ENCODE measurements around the gene MBP. TPM values are rescaled to one million over a fixed set of nuclear protein-coding genes. Genes with fewer than 3 reads are reported as not detected.

The MBP gene
- total and polyA plus RNA-seq, 2 experiments from 2014 or later, result 18.4 to 22.9 TPM

DNA sequence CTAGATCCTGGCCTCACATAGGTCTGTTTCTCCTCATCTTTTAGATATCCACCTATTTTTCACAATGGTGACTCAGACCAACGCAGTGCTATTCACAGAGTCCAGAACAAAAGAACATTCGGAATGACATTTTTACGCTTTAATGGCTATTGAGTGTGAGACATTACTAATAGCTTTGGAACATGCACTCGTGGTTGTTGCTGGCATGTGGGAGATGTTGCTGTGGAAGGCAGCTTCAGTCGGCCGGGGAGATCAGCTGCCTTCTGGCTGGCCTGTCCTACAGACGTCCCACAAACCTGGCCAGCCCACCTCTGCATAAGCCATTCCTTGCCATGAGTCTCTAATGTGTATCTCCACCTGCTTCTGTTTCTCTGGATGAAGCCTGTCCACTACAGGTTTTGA lies 3.4 kb downstream of the MBP start (continued):
- TF ChIP-seq, protein P1, sequence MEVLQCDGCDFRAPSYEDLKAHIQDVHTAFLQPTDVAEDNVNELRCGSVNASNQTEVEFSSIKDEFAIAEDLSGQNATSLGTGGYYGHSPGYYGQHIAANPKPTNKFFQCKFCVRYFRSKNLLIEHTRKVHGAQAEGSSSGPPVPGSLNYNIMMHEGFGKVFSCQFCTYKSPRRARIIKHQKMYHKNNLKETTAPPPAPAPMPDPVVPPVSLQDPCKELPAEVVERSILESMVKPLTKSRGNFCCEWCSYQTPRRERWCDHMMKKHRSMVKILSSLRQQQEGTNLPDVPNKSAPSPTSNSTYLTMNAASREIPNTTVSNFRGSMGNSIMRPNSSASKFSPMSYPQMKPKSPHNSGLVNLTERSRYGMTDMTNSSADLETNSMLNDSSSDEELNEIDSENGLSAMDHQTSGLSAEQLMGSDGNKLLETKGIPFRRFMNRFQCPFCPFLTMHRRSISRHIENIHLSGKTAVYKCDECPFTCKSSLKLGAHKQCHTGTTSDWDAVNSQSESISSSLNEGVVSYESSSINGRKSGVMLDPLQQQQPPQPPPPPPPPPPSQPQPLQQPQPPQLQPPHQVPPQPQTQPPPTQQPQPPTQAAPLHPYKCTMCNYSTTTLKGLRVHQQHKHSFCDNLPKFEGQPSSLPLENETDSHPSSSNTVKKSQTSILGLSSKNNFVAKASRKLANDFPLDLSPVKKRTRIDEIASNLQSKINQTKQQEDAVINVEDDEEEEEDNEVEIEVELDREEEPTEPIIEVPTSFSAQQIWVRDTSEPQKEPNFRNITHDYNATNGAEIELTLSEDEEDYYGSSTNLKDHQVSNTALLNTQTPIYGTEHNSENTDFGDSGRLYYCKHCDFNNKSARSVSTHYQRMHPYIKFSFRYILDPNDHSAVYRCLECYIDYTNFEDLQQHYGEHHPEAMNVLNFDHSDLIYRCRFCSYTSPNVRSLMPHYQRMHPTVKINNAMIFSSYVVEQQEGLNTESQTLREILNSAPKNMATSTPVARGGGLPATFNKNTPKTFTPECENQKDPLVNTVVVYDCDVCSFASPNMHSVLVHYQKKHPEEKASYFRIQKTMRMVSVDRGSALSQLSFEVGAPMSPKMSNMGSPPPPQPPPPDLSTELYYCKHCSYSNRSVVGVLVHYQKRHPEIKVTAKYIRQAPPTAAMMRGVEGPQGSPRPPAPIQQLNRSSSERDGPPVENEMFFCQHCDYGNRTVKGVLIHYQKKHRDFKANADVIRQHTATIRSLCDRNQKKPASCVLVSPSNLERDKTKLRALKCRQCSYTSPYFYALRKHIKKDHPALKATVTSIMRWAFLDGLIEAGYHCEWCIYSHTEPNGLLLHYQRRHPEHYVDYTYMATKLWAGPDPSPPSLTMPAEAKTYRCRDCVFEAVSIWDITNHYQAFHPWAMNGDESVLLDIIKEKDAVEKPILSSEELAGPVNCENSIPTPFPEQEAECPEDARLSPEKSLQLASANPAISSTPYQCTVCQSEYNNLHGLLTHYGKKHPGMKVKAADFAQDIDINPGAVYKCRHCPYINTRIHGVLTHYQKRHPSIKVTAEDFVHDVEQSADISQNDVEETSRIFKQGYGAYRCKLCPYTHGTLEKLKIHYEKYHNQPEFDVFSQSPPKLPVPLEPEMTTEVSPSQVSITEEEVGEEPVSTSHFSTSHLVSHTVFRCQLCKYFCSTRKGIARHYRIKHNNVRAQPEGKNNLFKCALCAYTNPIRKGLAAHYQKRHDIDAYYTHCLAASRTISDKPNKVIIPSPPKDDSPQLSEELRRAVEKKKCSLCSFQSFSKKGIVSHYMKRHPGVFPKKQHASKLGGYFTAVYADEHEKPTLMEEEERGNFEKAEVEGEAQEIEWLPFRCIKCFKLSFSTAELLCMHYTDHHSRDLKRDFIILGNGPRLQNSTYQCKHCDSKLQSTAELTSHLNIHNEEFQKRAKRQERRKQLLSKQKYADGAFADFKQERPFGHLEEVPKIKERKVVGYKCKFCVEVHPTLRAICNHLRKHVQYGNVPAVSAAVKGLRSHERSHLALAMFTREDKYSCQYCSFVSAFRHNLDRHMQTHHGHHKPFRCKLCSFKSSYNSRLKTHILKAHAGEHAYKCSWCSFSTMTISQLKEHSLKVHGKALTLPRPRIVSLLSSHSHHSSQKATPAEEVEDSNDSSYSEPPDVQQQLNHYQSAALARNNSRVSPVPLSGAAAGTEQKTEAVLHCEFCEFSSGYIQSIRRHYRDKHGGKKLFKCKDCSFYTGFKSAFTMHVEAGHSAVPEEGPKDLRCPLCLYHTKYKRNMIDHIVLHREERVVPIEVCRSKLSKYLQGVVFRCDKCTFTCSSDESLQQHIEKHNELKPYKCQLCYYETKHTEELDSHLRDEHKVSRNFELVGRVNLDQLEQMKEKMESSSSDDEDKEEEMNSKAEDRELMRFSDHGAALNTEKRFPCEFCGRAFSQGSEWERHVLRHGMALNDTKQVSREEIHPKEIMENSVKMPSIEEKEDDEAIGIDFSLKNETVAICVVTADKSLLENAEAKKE (CRISPR knock-in tag; IDR thresholded peaks at IDR 0.05), result no peak
- TF ChIP-seq JUNB (IDR thresholded peaks at IDR 0.05; ENCODE audit: unreplicated experiment) (no peak), CREB1 (CRISPR knock-in tag; IDR thresholded peaks at IDR 0.05; ENCODE audit: low read depth) (no peak), ZNF331 (CRISPR knock-in tag; IDR thresholded peaks at IDR 0.05; ENCODE audit: low read depth) (no peak)

DNA sequence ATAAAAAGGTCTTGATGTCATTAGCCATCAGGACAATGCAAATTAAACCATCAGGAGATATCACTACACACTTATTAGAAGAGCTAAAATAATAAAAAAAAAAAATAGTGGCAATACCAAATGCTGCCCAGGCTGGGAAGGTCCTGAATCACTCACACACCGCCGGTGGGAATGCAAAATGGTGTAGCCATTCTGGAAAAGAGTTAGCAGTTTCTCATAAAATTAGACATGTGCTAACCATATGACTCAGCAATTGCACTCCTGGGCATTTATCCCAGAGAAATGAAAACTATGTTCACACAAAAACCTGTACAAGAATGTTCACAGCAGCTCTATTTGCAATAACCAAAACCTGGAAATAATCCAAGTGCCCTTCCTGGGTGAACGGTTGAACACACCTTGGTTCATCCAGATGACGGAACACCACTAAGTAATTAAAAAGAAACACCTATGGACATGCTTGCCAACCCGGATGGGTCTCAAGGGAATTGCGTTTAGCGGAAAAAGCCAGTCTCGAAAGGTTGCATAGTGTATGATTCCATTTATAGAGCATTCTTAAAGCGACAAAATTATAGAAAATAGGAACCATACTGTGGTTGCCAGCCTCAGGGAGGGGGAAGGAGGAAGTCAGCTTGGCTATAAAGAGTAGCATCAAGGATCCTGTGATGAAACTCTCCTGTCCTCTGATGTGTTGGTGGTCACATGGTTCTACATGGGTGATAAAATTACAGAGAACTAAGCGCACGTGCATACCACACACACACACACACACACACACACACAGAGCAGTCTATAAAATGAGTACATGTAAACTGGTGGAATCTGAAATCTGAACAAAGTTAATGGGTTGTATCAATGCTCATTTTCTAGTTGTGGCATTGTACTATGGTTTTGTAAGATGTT lies 4.6 kb downstream of the MBP start:
- H3K4me3 Mint-ChIP-seq, result no peak overlapping the region
- Histone ChIP-seq H2AFZ (no peak overlapping the region), H3K27me3 (ENCODE audit: insufficient read depth) (peaks cover 21% of the 10 kb centered on the region), H3K9me2 (ENCODE audit: insufficient read depth) (no peaks in the 10 kb centered on the region), H3K36me3 (ENCODE audit: insufficient read depth) (no peaks in the 10 kb centered on the region), H3K27ac (ENCODE audit: low read depth) (no peak overlapping the region), H3K4me1 (ENCODE audit: insufficient read depth) (peaks cover 28% of the 10 kb centered on the region), H3K79me2 (replicated peaks; ENCODE audit: insufficient read depth) (peaks cover 63% of the 10 kb centered on the region), H3K4me2 (no peak overlapping the region), H4K20me1 (replicated peaks; ENCODE audit: insufficient read depth) (peaks cover 15% of the 10 kb centered on the region; the same call in 1 of the 2 replicates), H3F3A (replicated peaks; ENCODE audit: low read depth) (no peaks in the 10 kb centered on the region), H3K4me3 (no peak overlapping the region)
- peaks cover 10% of the 10 kb centered on the region; the same call in 2 of the 3 replicates for H3K36me3 Mint-ChIP-seq (ENCODE audit: low read depth)
- H3K4me1 Mint-ChIP-seq, result peaks cover 35% of the 10 kb centered on the region
- TF ChIP-seq ZNF114 (CRISPR knock-in tag; IDR thresholded peaks at IDR 0.05) (no peak), JUNB (IDR thresholded peaks at IDR 0.05; ENCODE audit: unreplicated experiment) (no peak), CREB1 (CRISPR knock-in tag; IDR thresholded peaks at IDR 0.05; ENCODE audit: low read depth) (no peak), STAT1 (IDR thresholded peaks at IDR 0.05; ENCODE audit: unreplicated experiment) (no peak)
- H3K9me3 Mint-ChIP-seq, result no peaks in the 10 kb centered on the region
- peaks cover 15% of the 10 kb centered on the region for H3K27me3 Mint-ChIP-seq (ENCODE audit: insufficient read depth, low read depth, poor library complexity)
- DNase-seq (ENCODE audit: low spot score) (no peak), ATAC-seq (no peak)
- H3K27ac Mint-ChIP-seq, result no peak overlapping the region

Data from GM23338 (cell line).